Panc1 (cell line): ENCODE measurements around the gene SFPQ. TPM values are rescaled to one million over a fixed set of nuclear protein-coding genes. Genes with fewer than 3 reads are reported as not detected.

ENCODE experiments used
- ATAC-seq: fragments of 200-7000 bp; cut with Tn5 transposase; 2 replicates; pipeline ENCODE4 v1.9.1; 2020; ENCODE audit warnings: mild to moderate bottlenecking, moderate library complexity
- BruUV-seq: library from RNA; stranded (reverse); fragments of 400-500 nt; replicated peaks from 2 replicates; lab custom pipeline; 2021; lab: Mats Ljungman, UMichigan
- CTCF ChIA-PET: fragments of 300-600 bp; sonication (Branson Sonifier 250); formaldehyde crosslinking; loops from one replicate; lab custom pipeline; 2022; ENCODE audit warnings: antibody characterized with exemption; lab: Charles Lee
- POLR2A ChIA-PET: fragments of 300-600 bp; sonication (Branson Sonifier 250); formaldehyde crosslinking; loops from one replicate; lab custom pipeline; 2022; ENCODE audit warnings: antibody characterized with exemption; lab: Charles Lee
- DNase-seq: peaks from one replicate; pipeline ENCODE4 v3.0.0-alpha.2; 2010; ENCODE audit warnings: low read depth, low spot score
- H3K27ac ChIP-seq: 2 replicates; pipeline ENCODE4 v1.5.1; 2011; ENCODE audit warnings: mild to moderate bottlenecking, low read length, inconsistent platforms
- H3K27me3 ChIP-seq: fragments of 200-500 bp; sonication (Bioruptor generic); 2 replicates; pipeline ENCODE4 v1.6.0; 2014; ENCODE audit warnings: low read length, inconsistent platforms; ENCODE audit not compliant: control insufficient read depth, insufficient read depth
- H3K36me3 ChIP-seq: fragments of 200-500 bp; sonication (Bioruptor generic); 2 replicates; pipeline ENCODE4 v1.5.1; 2014; ENCODE audit warnings: inconsistent platforms, mild to moderate bottlenecking, low read length, moderate library complexity; ENCODE audit not compliant: control insufficient read depth, insufficient read depth
- H3K4me1 ChIP-seq: 2 replicates; pipeline ENCODE4 v1.5.1; 2011; ENCODE audit warnings: inconsistent platforms, mild to moderate bottlenecking, low read length, moderate library complexity; ENCODE audit not compliant: control insufficient read depth, insufficient read depth
- H3K4me3 ChIP-seq, 2 experiments: 2 replicates each; pipeline ENCODE4 v1.5.1; 2011 to 2012; ENCODE audit warnings: low read depth in 2 of 2, low read length in 2 of 2, mild to moderate bottlenecking in 2 of 2, inconsistent platforms in 1 of 2, moderate library complexity in 1 of 2
- H3K9me3 ChIP-seq: fragments of 200-500 bp; sonication (Bioruptor generic); 2 replicates; pipeline ENCODE4 v1.5.1; 2014; ENCODE audit warnings: low read depth, mild to moderate bottlenecking, inconsistent platforms, low read length, moderate library complexity; ENCODE audit not compliant: control insufficient read depth, insufficient read depth
- CTCF ChIP-seq: fragments of 450-650 bp; IDR thresholded peaks from 2 replicates; pipeline ENCODE4 v1.5.1; 2017; ENCODE audit warnings: mild to moderate bottlenecking
- POLR2AphosphoS5 ChIP-seq: IDR thresholded peaks from 2 replicates; pipeline ENCODE4 v1.6.1; 2012; ENCODE audit warnings: mild to moderate bottlenecking, low read depth, low read length, moderate library complexity
- REST ChIP-seq, 2 experiments: IDR thresholded peaks; 2 replicates each; pipeline ENCODE4 v1.6.1; 2011 to 2012; ENCODE audit warnings: low read depth in 2 of 2, control low read depth in 1 of 2, low read length in 1 of 2, mild to moderate bottlenecking in 1 of 2, moderate library complexity in 1 of 2; ENCODE audit not compliant: insufficient read depth in 1 of 2
- SIN3A ChIP-seq: IDR thresholded peaks from 2 replicates; pipeline ENCODE4 v1.6.1; 2012; ENCODE audit warnings: low read depth, mild to moderate bottlenecking, low read length, moderate library complexity, borderline replicate concordance; ENCODE audit not compliant: insufficient read depth
- TCF7L2 ChIP-seq: IDR thresholded peaks from 2 replicates; pipeline ENCODE4 v1.6.1; 2011; ENCODE audit warnings: mild to moderate bottlenecking, low read depth, low read length, inconsistent platforms
- in situ Hi-C: cut with HindIII; loops from 2 replicates; pipeline ENCODE4 v1.10.0; 2016; ENCODE audit warnings: low sequenced_read_pairs, low pct_unique_long_range_greater_than_20kb
- intact Hi-C: fragments of 100-400 bp; cut with micrococcal nuclease; formaldehyde crosslinking; loops from one replicate; pipeline ENCODE4 v1.10.0; 2022; ENCODE audit not compliant: unreplicated experiment
- total RNA-seq: library from RNA; stranded (reverse); gene quantifications from one replicate; pipeline ENCODE4 v1.2.1, GENCODE V29; 2021; ENCODE audit not compliant: unreplicated experiment

SFPQ gene
- total RNA-seq, 1 experiment from 2014 or later, result 266 TPM

- Histone ChIP-seq H3K27ac (no peak overlapping the region), H3K27me3 (no peaks in the 10 kb centered on the region), H3K4me3 (no peak overlapping the region), H3K36me3 (peaks cover 87% of the 10 kb centered on the region), H3K4me1 (peaks cover 33% of the 10 kb centered on the region), H3K9me3 (no peaks in the 10 kb centered on the region)
- POLR2A ChIA-PET, result no interaction called here
- DNase-seq (no peak), ATAC-seq (no peak)
- BruUV-seq, result no TSS peak
- CTCF ChIA-PET, result no interaction called here
- TF ChIP-seq REST (IDR thresholded peaks at IDR 0.05; ENCODE audit: insufficient read depth in 1 of 2, low read depth in 2 of 2, low read length in 1 of 2), result no peak
- no peak for TF ChIP-seq CTCF
- TF ChIP-seq TCF7L2, result no peak
- no peak for TF ChIP-seq POLR2AphosphoS5
- TF ChIP-seq SIN3A, result no peak
- intact Hi-C loops, result loop anchor here (1.0 kb wide), 1 partner anchor 10 kb away; no protein-coding TSS in a partner anchor
- in situ Hi-C loops, result no loop called here
Observed at GRCh38 chr1:35185200-35185599, 7.7 kb downstream of the SFPQ start.

- H3K36me3 ChIP-seq, result peaks cover 92% of the 10 kb centered on the region
- ChIA-PET CTCF (interaction anchor here (0.5 kb wide), 1 partner anchor 765 kb away, joined by 3 read pairs; no protein-coding TSS in a partner anchor), POLR2A (interaction anchor here (0.5 kb wide), 1 partner anchor 567 kb away, joined by 6 read pairs; no protein-coding TSS in a partner anchor)
- intact Hi-C loops, result loop anchor here (1.0 kb wide), 1 partner anchor 9 kb away; no protein-coding TSS in a partner anchor
- no peak overlapping the region for H3K4me3 ChIP-seq
- DNase-seq, result no peak
- BruUV-seq, result no TSS peak
- in situ Hi-C loops, result no loop called here
- TF ChIP-seq TCF7L2 (no peak), POLR2AphosphoS5 (no peak), SIN3A (no peak), CTCF (no peak), REST (IDR thresholded peaks at IDR 0.05; ENCODE audit: insufficient read depth in 1 of 2, low read depth in 2 of 2, low read length in 1 of 2) (no peak)
- no peaks in the 10 kb centered on the region for H3K9me3 ChIP-seq
- H3K27me3 ChIP-seq, result no peaks in the 10 kb centered on the region
- peaks cover 32% of the 10 kb centered on the region for H3K4me1 ChIP-seq
- no peak overlapping the region for H3K27ac ChIP-seq
- ATAC-seq, result no peak
Observed at GRCh38 chr1:35184495-35185199, 8.3 kb downstream of the SFPQ start.
